ENCODE results near the gene PTP4A2. TPM values are rescaled to one million over a fixed set of nuclear protein-coding genes. Genes with fewer than 3 reads are reported as not detected.
A peak's percentile ranks its signal among the peaks of the same experiment; 100 is the strongest.

The PTP4A2 gene
- total and polyA plus RNA-seq, 2 of the 13 experiments (the other 11 are each of a cell fraction or from before 2014, with no cell fraction given), result 173 to 225 TPM

DNA sequence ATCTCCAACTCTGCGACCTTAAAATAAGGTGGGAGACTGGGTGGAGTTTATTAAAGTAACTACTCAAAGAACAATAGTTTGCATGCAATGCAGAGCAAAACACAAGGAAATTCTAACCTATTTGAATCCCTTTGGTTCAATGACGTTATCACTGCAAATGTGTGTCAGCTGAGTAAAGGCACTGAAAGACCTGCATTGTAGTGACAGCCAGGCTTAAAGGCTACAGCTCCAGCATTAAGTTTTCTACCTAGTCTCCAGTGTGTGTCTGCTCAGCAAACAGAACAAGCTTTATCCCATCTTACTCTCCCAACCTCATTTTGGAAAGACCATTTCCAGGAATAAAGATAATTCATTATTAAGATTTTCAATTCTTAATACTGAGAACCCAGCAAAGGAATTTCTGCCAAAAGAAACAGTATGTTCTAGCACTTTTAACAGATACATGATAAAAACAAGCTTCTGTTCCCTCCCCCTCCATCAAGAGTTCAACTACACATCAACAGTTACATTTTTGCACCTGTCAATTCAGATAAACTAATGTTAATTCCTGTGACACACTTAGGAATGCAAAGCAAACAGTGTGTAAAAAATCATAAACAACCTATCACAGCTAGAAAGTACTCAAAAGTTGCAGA, 14.2 kb downstream of the PTP4A2 start:
- TF ChIP-seq CREB1 (IDR thresholded peaks at IDR 0.05), result no peak
- TF ChIP-seq CREB1 (CRISPR knock-in tag; IDR thresholded peaks at IDR 0.05), result 0 out of 2 replicates have a peak, but pooled peaks have one; percentile 32
- no peak for TF ChIP-seq NFATC3 (CRISPR knock-in tag; IDR thresholded peaks at IDR 0.05)
- H2AFZ ChIP-seq (ENCODE audit: low read length), result no peak overlapping the region
- H4K20me1 ChIP-seq (ENCODE audit: insufficient read depth, low read length), result peaks cover 49% of the 10 kb centered on the region
- H3K27ac ChIP-seq (ENCODE audit: extremely low read length, insufficient read depth, low read length), result no peak overlapping the region
- 0 out of 5 replicates have a peak, but pooled peaks cover 0 to 3% of the 10 kb centered on the region in 2 experiments for H3K36me3 ChIP-seq (replicated peaks in 1 of 2; ENCODE audit: control insufficient read depth in 1 of 2, insufficient read depth in 2 of 2, low read length in 2 of 2)
- no peaks in the 10 kb centered on the region for H3K9me3 ChIP-seq (ENCODE audit: low read length)
- no TSS peak for BruUV-seq (replicated peaks)
- POLR2A ChIA-PET, result interaction anchor here (0.9 to 1.3 kb wide), 4 partner anchors 8 to 19 kb away, joined by 3 read pairs; no protein-coding TSS in a partner anchor
- H3K79me2 ChIP-seq (ENCODE audit: insufficient read depth, low read length), result peaks cover 88% of the 10 kb centered on the region
- H3K9ac ChIP-seq (ENCODE audit: insufficient read depth, low read depth, low read length), result no peak overlapping the region
- intact Hi-C loops (cut with micrococcal nuclease; ENCODE audit: unreplicated experiment) (no loop called here), in situ Hi-C loops (cut with HindIII; ENCODE audit: extremely low pct_ligation_motif_present, low pct_unique_long_range_greater_than_20kb) (no loop called here)
- H3K4me2 ChIP-seq (ENCODE audit: low read depth, low read length), result no peak overlapping the region
- no peak overlapping the region for H3K4me3 ChIP-seq (replicated peaks in 1 of 3; ENCODE audit: insufficient read depth in 1 of 3, low read depth in 2 of 3, low read length in 3 of 3)
- 77% methylated on average over 2 of the region's 2 CpGs for WGBS (ENCODE audit: low lambda C conversion rate)
- CTCF ChIA-PET (ENCODE audit: low intra/inter-chr PET ratio, low total read pairs), result no interaction called here
- H3K27me3 ChIP-seq (ENCODE audit: control insufficient read depth in 1 of 2, insufficient read depth in 2 of 2, low read length in 2 of 2), result no peaks in the 10 kb centered on the region
- no peak for ATAC-seq
- FAIRE-seq, result no peak
- DNase-seq (ENCODE audit: low spot score), result no peak
- H3K4me1 ChIP-seq (ENCODE audit: insufficient read depth, low read length), result peaks cover 42% of the 10 kb centered on the region

GRCh38 chr1:31920956-31921355, 17.2 kb downstream of the PTP4A2 start:
- Histone ChIP-seq H3K9ac (ENCODE audit: insufficient read depth, low read depth, low read length) (no peak overlapping the region), H3K4me2 (ENCODE audit: low read depth, low read length) (no peak overlapping the region), H2AFZ (ENCODE audit: low read length) (no peak overlapping the region), H3K4me1 (ENCODE audit: insufficient read depth, low read length) (peaks cover 22% of the 10 kb centered on the region), H3K4me3 (replicated peaks in 1 of 3; ENCODE audit: insufficient read depth in 1 of 3, low read depth in 2 of 3, low read length in 3 of 3) (no peak overlapping the region), H3K79me2 (ENCODE audit: insufficient read depth, low read length) (peaks cover 80% of the 10 kb centered on the region), H3K27me3 (ENCODE audit: control insufficient read depth in 1 of 2, insufficient read depth in 2 of 2, low read length in 2 of 2) (no peaks in the 10 kb centered on the region), H4K20me1 (ENCODE audit: insufficient read depth, low read length) (peaks cover 24% of the 10 kb centered on the region), H3K27ac (ENCODE audit: extremely low read length, insufficient read depth, low read length) (no peak overlapping the region), H3K9me3 (ENCODE audit: low read length) (no peaks in the 10 kb centered on the region), H3K36me3 (replicated peaks in 1 of 2; ENCODE audit: control insufficient read depth in 1 of 2, insufficient read depth in 2 of 2, low read length in 2 of 2) (peaks cover 1 to 24% of the 10 kb centered on the region in 2 experiments; a peak in 3 of 5 replicates)
- FAIRE-seq, result no peak
- DNase-seq (ENCODE audit: low spot score), result no peak
- no peak for TF ChIP-seq ZNF552 (CRISPR knock-in tag; IDR thresholded peaks at IDR 0.05; ENCODE audit: borderline replicate concordance)
- intact Hi-C loops (cut with micrococcal nuclease; ENCODE audit: unreplicated experiment) (no loop called here), in situ Hi-C loops (cut with HindIII; ENCODE audit: extremely low pct_ligation_motif_present, low pct_unique_long_range_greater_than_20kb) (no loop called here)
- POLR2A ChIA-PET, result interaction anchor here (0.7 kb wide), 1 partner anchor 105 kb away, joined by 3 read pairs; the partner anchor contains the start of gene SPOCD1
- no peak for ATAC-seq
- BruUV-seq (replicated peaks), result no TSS peak
- CTCF ChIA-PET (ENCODE audit: low intra/inter-chr PET ratio, low total read pairs), result no interaction called here
- WGBS (ENCODE audit: low lambda C conversion rate), result 96% methylated on average over 2 of the region's 2 CpGs

Data from HepG2 (cell line).